Neuron (in vitro differentiated cells): ENCODE measurements around the gene ALPL.
"Not testable (repeated sequence)": the region's sequence is repeated elsewhere in the genome, so short reads cannot be mapped to it uniquely, and the experiment has no call there.

Experiments
- H2AFZ ChIP-seq: one replicate; pipeline ENCODE4 v1.6.1; 2013; ENCODE audit warnings: low read depth, mild to moderate bottlenecking, inconsistent platforms, low read length, moderate library complexity
- H3K27me3 ChIP-seq: one replicate; pipeline ENCODE4 v1.6.1; 2013; ENCODE audit warnings: low read length; ENCODE audit not compliant: insufficient read depth
- H3K36me3 ChIP-seq: one replicate; pipeline ENCODE4 v1.6.1; 2013; ENCODE audit warnings: low read length; ENCODE audit not compliant: insufficient read depth
- H3K4me1 ChIP-seq: one replicate; pipeline ENCODE4 v1.6.1; 2013; ENCODE audit warnings: low read length; ENCODE audit not compliant: insufficient read depth
- H3K4me3 ChIP-seq: 2 replicates; pipeline ENCODE4 v1.5.1; 2013; ENCODE audit warnings: mild to moderate bottlenecking, low read length, moderate library complexity
- H3K9me3 ChIP-seq: one replicate; pipeline ENCODE4 v1.6.1; 2013; ENCODE audit warnings: low read length

Gene ALPL

GRCh38 chr1:21511579-21512522, 2.6 kb downstream of the ALPL start:
- no peaks in the 10 kb centered on the region for H3K9me3 ChIP-seq
- no peaks in the 10 kb centered on the region for H3K36me3 ChIP-seq
- H2AFZ ChIP-seq = no peak overlapping the region
- H3K4me3 ChIP-seq = no peak overlapping the region
- H3K27me3 ChIP-seq = no peaks in the 10 kb centered on the region
- H3K4me1 ChIP-seq = peaks cover 20% of the 10 kb centered on the region

GRCh38 chr1:21514245-21514644, 5.0 kb downstream of the ALPL start:
- Histone ChIP-seq H3K9me3 (no peaks in the 10 kb centered on the region), H2AFZ (no peak overlapping the region), H3K27me3 (no peaks in the 10 kb centered on the region), H3K4me3 (no peak overlapping the region), H3K4me1 (peaks cover 16% of the 10 kb centered on the region), H3K36me3 (no peaks in the 10 kb centered on the region)

- no peak overlapping the region for H3K4me3 ChIP-seq
- H3K27me3 ChIP-seq = no peaks in the 10 kb centered on the region
- no peaks in the 10 kb centered on the region for H3K9me3 ChIP-seq
- H3K36me3 ChIP-seq = no peaks in the 10 kb centered on the region
- H2AFZ ChIP-seq = no peak overlapping the region
- H3K4me1 ChIP-seq = no peaks in the 10 kb centered on the region
Measured at GRCh38 chr1:21517161-21517589, 8.0 kb downstream of the ALPL start.

GRCh38 chr1:21517660-21518480, 8.6 kb downstream of the ALPL start:
- Histone ChIP-seq H3K4me3 (no peak overlapping the region), H3K4me1 (no peaks in the 10 kb centered on the region), H3K36me3 (no peaks in the 10 kb centered on the region), H3K27me3 (no peaks in the 10 kb centered on the region), H2AFZ (no peak overlapping the region), H3K9me3 (no peaks in the 10 kb centered on the region)

- no peaks in the 10 kb centered on the region for H3K27me3 ChIP-seq
- H3K36me3 ChIP-seq = no peaks in the 10 kb centered on the region
- H3K9me3 ChIP-seq = no peaks in the 10 kb centered on the region
- H3K4me1 ChIP-seq = no peaks in the 10 kb centered on the region
- H3K4me3 ChIP-seq = no peak overlapping the region
- H2AFZ ChIP-seq = no peak overlapping the region
Measured at GRCh38 chr1:21518774-21519455, 9.7 kb downstream of the ALPL start.

- H2AFZ ChIP-seq, H3K9me3 ChIP-seq, H3K4me3 ChIP-seq, H3K36me3 ChIP-seq, H3K4me1 ChIP-seq, H3K27me3 ChIP-seq: not testable (repeated sequence)
Measured at GRCh38 chr1:21519486-21520070, 10.4 kb downstream of the ALPL start.

- no peak overlapping the region for H3K4me3 ChIP-seq
- no peaks in the 10 kb centered on the region for H3K27me3 ChIP-seq
- no peaks in the 10 kb centered on the region for H3K4me1 ChIP-seq
- no peak overlapping the region for H2AFZ ChIP-seq
- no peaks in the 10 kb centered on the region for H3K36me3 ChIP-seq
- H3K9me3 ChIP-seq = no peaks in the 10 kb centered on the region
Measured at GRCh38 chr1:21520899-21521716, 11.9 kb downstream of the ALPL start.

GRCh38 chr1:21521717-21522060, 12.5 kb downstream of the ALPL start:
- Histone ChIP-seq H3K9me3 (no peaks in the 10 kb centered on the region), H3K36me3 (no peaks in the 10 kb centered on the region), H2AFZ (no peak overlapping the region), H3K27me3 (no peaks in the 10 kb centered on the region), H3K4me1 (no peaks in the 10 kb centered on the region), H3K4me3 (no peak overlapping the region)

- Histone ChIP-seq H2AFZ (no peak overlapping the region), H3K9me3 (no peaks in the 10 kb centered on the region), H3K36me3 (no peaks in the 10 kb centered on the region), H3K4me3 (no peak overlapping the region), H3K27me3 (no peaks in the 10 kb centered on the region), H3K4me1 (no peaks in the 10 kb centered on the region)
Measured at GRCh38 chr1:21522525-21523038, 13.4 kb downstream of the ALPL start.

GRCh38 chr1:21523297-21523813, 14.1 kb downstream of the ALPL start:
- Histone ChIP-seq H3K4me3 (no peak overlapping the region), H3K36me3 (no peaks in the 10 kb centered on the region), H3K4me1 (no peaks in the 10 kb centered on the region), H3K9me3 (no peaks in the 10 kb centered on the region), H3K27me3 (no peaks in the 10 kb centered on the region), H2AFZ (no peak overlapping the region)

- no peaks in the 10 kb centered on the region for H3K9me3 ChIP-seq
- no peak overlapping the region for H3K4me3 ChIP-seq
- H3K36me3 ChIP-seq = no peaks in the 10 kb centered on the region
- no peaks in the 10 kb centered on the region for H3K27me3 ChIP-seq
- no peaks in the 10 kb centered on the region for H3K4me1 ChIP-seq
- no peak overlapping the region for H2AFZ ChIP-seq
Measured at GRCh38 chr1:21524220-21524619, 15.0 kb downstream of the ALPL start.
